ENCODE results near the gene ARHGAP6. TPM values are rescaled to one million over a fixed set of nuclear protein-coding genes. Genes with fewer than 3 reads are reported as not detected.

Gene ARHGAP6
- total and polyA plus RNA-seq, 2 donors (not counting 3 experiments of a cell fraction or from before 2014, with no cell fraction given): 0.69 to 0.83 TPM

DNA sequence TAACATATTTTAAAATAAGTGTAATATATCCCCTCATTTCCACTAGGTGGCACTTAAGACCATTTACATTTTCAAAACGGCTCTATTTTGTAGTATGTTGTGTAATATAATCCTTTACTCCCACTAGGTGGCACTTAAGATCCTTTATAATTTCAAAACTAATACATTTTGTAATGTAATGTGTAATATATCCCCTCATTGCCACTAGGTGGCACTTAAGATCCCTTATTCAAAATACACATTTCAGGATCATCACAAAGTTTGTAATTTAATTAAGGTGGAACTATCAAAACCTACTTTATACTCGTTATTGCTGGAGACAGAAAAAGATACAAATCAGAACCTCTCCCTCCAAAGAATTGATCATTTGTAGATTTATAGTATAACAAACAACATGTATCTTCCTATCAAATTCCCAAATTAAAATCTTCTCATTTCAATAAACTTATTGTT is 132.5 kb downstream of the ARHGAP6 start:
- no peak overlapping the region for H2AFZ ChIP-seq (ENCODE audit: low read depth, low read length)
- no peak overlapping the region for H3K9ac ChIP-seq (replicated peaks; ENCODE audit: extremely low read depth, insufficient read depth, low read length)
- no peaks in the 10 kb centered on the region for H4K20me1 ChIP-seq (replicated peaks; ENCODE audit: control insufficient read depth, extremely low read depth, insufficient read depth, low read length)
- DNase-seq (ENCODE audit: low read depth, low spot score): peak; percentile 67
- H3K4me3 ChIP-seq (replicated peaks in 1 of 3; ENCODE audit: insufficient read depth in 1 of 3, low read depth in 1 of 3, low read length in 3 of 3): no peak overlapping the region
- no TSS peak for BruUV-seq (replicated peaks)
- ChIA-PET POLR2A (no interaction called here), CTCF (no interaction called here)
- H3K4me2 ChIP-seq (ENCODE audit: insufficient read depth, low read length): no peak overlapping the region
- intact Hi-C loops (cut with micrococcal nuclease) (loop anchor here (1.0 to 10.0 kb wide), 6 partner anchors 191 to 1172 kb away; partner anchors contain the start of gene MSL3), dilution Hi-C loops (cut with MboI; ENCODE audit: extremely low pct_ligation_motif_present, low sequenced_read_pairs) (no loop called here)
- H3K27ac ChIP-seq (ENCODE audit: insufficient read depth, low read depth, low read length): no peak overlapping the region
- H3K4me1 ChIP-seq (ENCODE audit: control insufficient read depth, extremely low read depth, insufficient read depth, low read length): no peaks in the 10 kb centered on the region
- no peak for TF ChIP-seq EZH2 (IDR thresholded peaks at IDR 0.05; ENCODE audit: borderline replicate concordance, low read depth, low read length, severe bottlenecking)
- TF ChIP-seq, protein P1, sequence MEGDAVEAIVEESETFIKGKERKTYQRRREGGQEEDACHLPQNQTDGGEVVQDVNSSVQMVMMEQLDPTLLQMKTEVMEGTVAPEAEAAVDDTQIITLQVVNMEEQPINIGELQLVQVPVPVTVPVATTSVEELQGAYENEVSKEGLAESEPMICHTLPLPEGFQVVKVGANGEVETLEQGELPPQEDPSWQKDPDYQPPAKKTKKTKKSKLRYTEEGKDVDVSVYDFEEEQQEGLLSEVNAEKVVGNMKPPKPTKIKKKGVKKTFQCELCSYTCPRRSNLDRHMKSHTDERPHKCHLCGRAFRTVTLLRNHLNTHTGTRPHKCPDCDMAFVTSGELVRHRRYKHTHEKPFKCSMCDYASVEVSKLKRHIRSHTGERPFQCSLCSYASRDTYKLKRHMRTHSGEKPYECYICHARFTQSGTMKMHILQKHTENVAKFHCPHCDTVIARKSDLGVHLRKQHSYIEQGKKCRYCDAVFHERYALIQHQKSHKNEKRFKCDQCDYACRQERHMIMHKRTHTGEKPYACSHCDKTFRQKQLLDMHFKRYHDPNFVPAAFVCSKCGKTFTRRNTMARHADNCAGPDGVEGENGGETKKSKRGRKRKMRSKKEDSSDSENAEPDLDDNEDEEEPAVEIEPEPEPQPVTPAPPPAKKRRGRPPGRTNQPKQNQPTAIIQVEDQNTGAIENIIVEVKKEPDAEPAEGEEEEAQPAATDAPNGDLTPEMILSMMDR (IDR thresholded peaks at IDR 0.05; ENCODE audit: extremely low read depth in 1 of 2, insufficient read depth in 1 of 2, low read depth in 1 of 2, low read length in 2 of 2): peak; percentile 30 to 43
- no peaks in the 10 kb centered on the region for H3K79me2 ChIP-seq (ENCODE audit: control insufficient read depth, insufficient read depth, low read length)
- H3K36me3 ChIP-seq (ENCODE audit: control insufficient read depth in 2 of 2, extremely low read depth in 1 of 2, insufficient read depth in 2 of 2, low read length in 2 of 2): no peaks in the 10 kb centered on the region
- H3K9me3 ChIP-seq (replicated peaks; ENCODE audit: control insufficient read depth, insufficient read depth, low read length): no peaks in the 10 kb centered on the region
- no peaks in the 10 kb centered on the region for H3K9me1 ChIP-seq (replicated peaks; ENCODE audit: control insufficient read depth, extremely low read depth, insufficient read depth, low read length)
- peaks cover 0 to 3% of the 10 kb centered on the region in 2 experiments for H3K27me3 ChIP-seq (ENCODE audit: control insufficient read depth in 2 of 2, insufficient read depth in 2 of 2, low read length in 2 of 2)
- no peak for FAIRE-seq

DNA sequence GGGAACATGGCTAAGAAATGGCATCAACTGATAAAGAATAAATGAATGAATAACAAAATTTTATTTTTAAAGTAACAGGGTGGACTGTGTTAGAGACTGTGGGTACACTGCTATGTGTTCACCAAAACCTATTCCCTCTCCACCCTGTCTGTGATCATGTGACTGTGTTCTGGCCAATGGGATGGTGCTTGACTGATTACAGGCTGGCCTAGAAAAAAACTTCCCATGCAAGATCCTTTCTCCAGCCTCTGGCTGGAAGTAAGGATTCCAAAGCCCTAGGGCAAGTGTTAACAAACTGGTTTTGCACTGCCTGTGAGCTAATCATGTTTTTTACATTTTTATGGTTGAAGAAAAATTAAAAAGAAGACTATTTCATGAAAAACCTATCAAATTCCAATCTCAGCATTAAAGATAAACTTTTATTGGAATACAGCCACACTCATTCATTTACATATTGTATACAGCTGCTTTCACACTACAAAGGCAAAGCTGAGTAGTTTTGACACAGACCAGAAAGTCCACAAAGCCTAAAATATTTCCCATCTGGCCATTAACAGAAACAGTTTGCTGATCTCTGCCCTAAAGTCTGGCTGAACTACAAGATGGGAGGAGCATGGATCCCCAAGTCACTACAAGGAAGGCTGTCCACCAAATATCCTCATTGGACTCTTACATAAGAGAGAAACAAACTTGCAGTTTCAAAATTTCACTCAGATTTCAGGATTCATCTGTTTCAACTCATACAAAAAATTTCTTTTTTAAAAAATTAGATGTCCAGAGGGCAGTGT is 133.2 kb downstream of the ARHGAP6 start:
- no peak overlapping the region for H3K4me2 ChIP-seq (ENCODE audit: insufficient read depth, low read length)
- H3K79me2 ChIP-seq (ENCODE audit: control insufficient read depth, insufficient read depth, low read length): no peaks in the 10 kb centered on the region
- no peak for DNase-seq (ENCODE audit: low read depth, low spot score)
- TF ChIP-seq POLR2AphosphoS5 (IDR thresholded peaks at IDR 0.05; ENCODE audit: insufficient read depth, low read depth, low read length) (no peak), GATA2 (IDR thresholded peaks at IDR 0.05; ENCODE audit: insufficient read depth, insufficient read length, low read depth, low read length) (no peak), MAX (IDR thresholded peaks at IDR 0.05; ENCODE audit: insufficient read depth, insufficient read length) (no peak), JUN (IDR thresholded peaks at IDR 0.05; ENCODE audit: borderline replicate concordance, insufficient read depth, insufficient read length, low read depth) (no peak), FOS (IDR thresholded peaks at IDR 0.05; ENCODE audit: borderline replicate concordance, insufficient read depth, low read length) (no peak), POLR2A (IDR thresholded peaks at IDR 0.05; ENCODE audit: low read depth, low read length) (no peak), MYC (IDR thresholded peaks at IDR 0.05; ENCODE audit: low read depth, low read length) (no peak), EZH2 (IDR thresholded peaks at IDR 0.05; ENCODE audit: borderline replicate concordance, low read depth, low read length, severe bottlenecking) (no peak)
- TF ChIP-seq, protein P1 (IDR thresholded peaks at IDR 0.05; ENCODE audit: extremely low read depth in 1 of 2, insufficient read depth in 1 of 2, low read depth in 1 of 2, low read length in 2 of 2): no peak
- BruUV-seq (replicated peaks): no TSS peak
- ChIA-PET POLR2A (no interaction called here), CTCF (interaction anchor here (0.8 to 1.6 kb wide), 6 partner anchors 68 to 1169 kb away, joined by 3 to 21 read pairs (median 4); no protein-coding TSS in a partner anchor)
- no peak overlapping the region for H3K4me3 ChIP-seq (replicated peaks in 1 of 3; ENCODE audit: insufficient read depth in 1 of 3, low read depth in 1 of 3, low read length in 3 of 3)
- H3K9me1 ChIP-seq (replicated peaks; ENCODE audit: control insufficient read depth, extremely low read depth, insufficient read depth, low read length): no peaks in the 10 kb centered on the region
- H4K20me1 ChIP-seq (replicated peaks; ENCODE audit: control insufficient read depth, extremely low read depth, insufficient read depth, low read length): no peaks in the 10 kb centered on the region
- intact Hi-C loops (cut with micrococcal nuclease): loop anchor here (1.0 to 10.0 kb wide), 6 partner anchors 192 to 1172 kb away; partner anchors contain the start of gene MSL3
- H3K9me3 ChIP-seq (replicated peaks; ENCODE audit: control insufficient read depth, insufficient read depth, low read length): no peaks in the 10 kb centered on the region
- peaks cover 0 to 3% of the 10 kb centered on the region in 2 experiments for H3K27me3 ChIP-seq (ENCODE audit: control insufficient read depth in 2 of 2, insufficient read depth in 2 of 2, low read length in 2 of 2)
- no peak overlapping the region for H2AFZ ChIP-seq (ENCODE audit: low read depth, low read length)
- H3K27ac ChIP-seq (ENCODE audit: insufficient read depth, low read depth, low read length): no peak overlapping the region
- no peaks in the 10 kb centered on the region for H3K36me3 ChIP-seq (ENCODE audit: control insufficient read depth in 2 of 2, extremely low read depth in 1 of 2, insufficient read depth in 2 of 2, low read length in 2 of 2)
- dilution Hi-C loops (cut with MboI; ENCODE audit: extremely low pct_ligation_motif_present, low sequenced_read_pairs): no loop called here
- no peak for FAIRE-seq
- H3K9ac ChIP-seq (replicated peaks; ENCODE audit: extremely low read depth, insufficient read depth, low read length): no peak overlapping the region
- H3K4me1 ChIP-seq (ENCODE audit: control insufficient read depth, extremely low read depth, insufficient read depth, low read length): no peaks in the 10 kb centered on the region
